HepG2 (cell line): ENCODE data around the gene SLC16A5. TPM values are rescaled to one million over a fixed set of nuclear protein-coding genes. Genes with fewer than 3 reads are reported as not detected.

Experiments used
- ATF4 ChIP-seq, 2 experiments: fragments of 450-650 bp in 1 of 2; sonication (generic) in 1 of 2; formaldehyde crosslinking; IDR thresholded peaks; 2 replicates each; pipeline versions ENCODE4 v1.5.0 to v1.8.0; 2020 to 2022; ENCODE audit warnings: mild to moderate bottlenecking in 1 of 2, missing genetic modification reagents in 1 of 2
- CCDC6 ChIP-seq: sonication (generic); formaldehyde crosslinking; IDR thresholded peaks from 2 replicates; pipeline ENCODE4 v1.8.1; 2022; ENCODE audit warnings: mild to moderate bottlenecking, missing genetic modification reagents, moderate library complexity
- EP300 ChIP-seq, 3 experiments: sonication (generic) in 1 of 3; formaldehyde crosslinking in 1 of 3; IDR thresholded peaks; 2 replicates each; pipeline versions ENCODE4 v1.5.1 to v1.6.1; 2011 to 2020; ENCODE audit warnings: low read depth in 2 of 3, low read length in 2 of 3, borderline replicate concordance in 1 of 3, improper control_type of control experiment in 1 of 3, mild to moderate bottlenecking in 1 of 3, missing genetic modification reagents in 1 of 3, moderate library complexity in 1 of 3
- JDP2 ChIP-seq: sonication (generic); formaldehyde crosslinking; IDR thresholded peaks from 2 replicates; pipeline ENCODE4 v1.8.1; 2022; ENCODE audit warnings: missing genetic modification reagents, borderline replicate concordance
- NKX3-1 ChIP-seq: sonication (generic); formaldehyde crosslinking; IDR thresholded peaks from 2 replicates; pipeline ENCODE4 v1.5.0; 2020; ENCODE audit warnings: missing genetic modification reagents
- NRL ChIP-seq: sonication (generic); formaldehyde crosslinking; IDR thresholded peaks from 2 replicates; pipeline ENCODE4 v1.5.0; 2020; ENCODE audit warnings: missing genetic modification reagents, mild to moderate bottlenecking, moderate library complexity, borderline replicate concordance
- REL ChIP-seq: sonication (generic); formaldehyde crosslinking; conservative IDR thresholded peaks from 2 replicates; pipeline ENCODE4 v1.8.0; 2022; ENCODE audit warnings: mild to moderate bottlenecking, missing genetic modification reagents, moderate library complexity
- RFX5 ChIP-seq: IDR thresholded peaks from 2 replicates; pipeline ENCODE4 v1.6.1; 2011; ENCODE audit warnings: low read depth, low read length, improper control_type of control experiment
- SNAI1 ChIP-seq: sonication (generic); formaldehyde crosslinking; IDR thresholded peaks from 2 replicates; pipeline ENCODE4 v1.5.0; 2020; ENCODE audit warnings: mild to moderate bottlenecking, missing genetic modification reagents, borderline replicate concordance
- ZBTB42 ChIP-seq: sonication (generic); formaldehyde crosslinking; IDR thresholded peaks from 2 replicates; pipeline ENCODE4 v1.5.0; 2020; ENCODE audit warnings: mild to moderate bottlenecking, missing genetic modification reagents
- ZNF235 ChIP-seq: sonication (generic); formaldehyde crosslinking; IDR thresholded peaks from 2 replicates; pipeline ENCODE4 v1.8.1; 2023; ENCODE audit warnings: mild to moderate bottlenecking, missing genetic modification reagents, borderline replicate concordance
- ZNF713 ChIP-seq: sonication (generic); formaldehyde crosslinking; IDR thresholded peaks from 2 replicates; pipeline ENCODE4 v1.4.0; 2020; ENCODE audit warnings: mild to moderate bottlenecking, missing genetic modification reagents
- ZNF772 ChIP-seq: sonication (generic); formaldehyde crosslinking; IDR thresholded peaks from 2 replicates; pipeline ENCODE4 v1.5.0; 2020; ENCODE audit warnings: mild to moderate bottlenecking, missing genetic modification reagents
- polyA plus RNA-seq, 8 experiments: library from polyadenylated mRNA; depleted of rRNA in 3 of 8; stranded (reverse) in 7 of 8; unstranded in 1 of 8; fragments of >200 nt; fragmentation: Illumina TruSeq in 4 of 8; extraction: Trizol in 4 of 8; gene quantifications; 2 replicates each; pipeline versions ENCODE4 v1.2.1 to v1.2.3, GENCODE V29; 2011 to 2016; ENCODE audit warnings: low read depth in 4 of 8, missing spikeins in 1 of 8, mixed read lengths in 1 of 8; ENCODE audit not compliant: insufficient read depth in 1 of 8
- total RNA-seq, 5 experiments: library from RNA; depleted of rRNA; stranded (reverse); fragments of >200 nt; fragmentation: Illumina TruSeq; extraction: Trizol; gene quantifications; 2 replicates each; pipeline ENCODE4 v1.2.3, GENCODE V29; 2016; ENCODE audit warnings: low read depth in 1 of 5
- TF ChIP-seq, protein P1 (sequence below): IDR thresholded peaks from 2 replicates; pipeline ENCODE4 v1.6.1; 2016; ENCODE audit warnings: low read depth
- TF ChIP-seq, protein P2 (sequence below): sonication (generic); formaldehyde crosslinking; IDR thresholded peaks from 2 replicates; pipeline ENCODE4 v1.5.0; 2020; ENCODE audit warnings: missing genetic modification reagents
- TF ChIP-seq, protein P3 (sequence below): sonication (generic); formaldehyde crosslinking; IDR thresholded peaks from 2 replicates; pipeline ENCODE4 v1.4.0; 2020; ENCODE audit warnings: mild to moderate bottlenecking, missing genetic modification reagents

SLC16A5 gene
- total and polyA plus RNA-seq, 2 of the 13 experiments (the other 11 are each of a cell fraction or from before 2014, with no cell fraction given) = 0.69 to 5.6 TPM

DNA sequence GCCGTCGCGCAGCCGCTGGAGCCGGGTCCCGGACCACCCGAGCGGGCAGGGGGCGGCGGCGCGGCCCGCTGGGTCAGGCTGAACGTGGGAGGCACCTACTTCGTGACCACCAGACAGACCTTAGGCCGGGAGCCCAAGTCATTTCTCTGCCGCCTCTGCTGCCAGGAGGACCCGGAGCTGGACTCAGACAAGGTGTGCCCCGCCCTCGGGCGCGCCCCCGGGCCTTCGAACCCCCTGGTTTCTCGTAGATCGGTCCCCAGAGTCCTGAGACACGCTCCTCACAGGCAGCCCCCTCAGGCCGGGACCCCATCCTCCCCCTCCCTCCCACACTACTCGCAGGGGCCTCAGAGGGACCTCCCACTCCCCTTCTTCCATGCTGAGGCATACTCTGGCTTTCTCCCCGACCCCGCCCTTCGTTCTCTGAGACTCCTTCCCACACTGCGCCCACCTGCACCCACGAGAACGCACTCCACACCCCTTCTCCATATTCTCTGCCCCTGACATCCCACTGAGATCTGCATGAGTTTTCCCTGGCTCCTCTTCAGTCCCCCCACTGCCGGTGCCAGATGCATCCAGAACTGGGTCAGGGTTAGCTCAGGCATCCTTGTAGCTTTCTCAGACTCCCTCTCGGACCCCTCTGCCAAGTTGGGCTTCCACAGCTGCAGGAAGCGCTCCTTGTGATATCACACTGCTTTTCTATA, 40.2 kb upstream of the SLC16A5 start (continued):
- no peak for TF ChIP-seq CCDC6 (CRISPR knock-in tag)
- 0 out of 2 replicates have a peak, but pooled peaks have one; percentile 53 for TF ChIP-seq ZNF713 (CRISPR knock-in tag)
- no peak for TF ChIP-seq JDP2
- TF ChIP-seq, protein P1, sequence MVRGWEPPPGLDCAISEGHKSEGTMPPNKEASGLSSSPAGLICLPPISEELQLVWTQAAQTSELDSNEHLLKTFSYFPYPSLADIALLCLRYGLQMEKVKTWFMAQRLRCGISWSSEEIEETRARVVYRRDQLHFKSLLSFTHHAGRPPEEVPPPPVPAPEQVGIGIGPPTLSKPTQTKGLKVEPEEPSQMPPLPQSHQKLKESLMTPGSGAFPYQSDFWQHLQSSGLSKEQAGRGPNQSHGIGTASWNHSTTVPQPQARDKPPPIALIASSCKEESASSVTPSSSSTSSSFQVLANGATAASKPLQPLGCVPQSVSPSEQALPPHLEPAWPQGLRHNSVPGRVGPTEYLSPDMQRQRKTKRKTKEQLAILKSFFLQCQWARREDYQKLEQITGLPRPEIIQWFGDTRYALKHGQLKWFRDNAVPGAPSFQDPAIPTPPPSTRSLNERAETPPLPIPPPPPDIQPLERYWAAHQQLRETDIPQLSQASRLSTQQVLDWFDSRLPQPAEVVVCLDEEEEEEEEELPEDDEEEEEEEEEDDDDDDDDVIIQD (CRISPR knock-in tag) = no peak
- TF ChIP-seq EP300 (IDR thresholded peaks at IDR 0.05; ENCODE audit: low read depth in 2 of 2, low read length in 2 of 2) = no peak
- no peak for TF ChIP-seq EP300 (CRISPR knock-in tag; IDR thresholded peaks at IDR 0.05; ENCODE audit: borderline replicate concordance)
- no peak for TF ChIP-seq ZNF235
- TF ChIP-seq, protein P2, sequence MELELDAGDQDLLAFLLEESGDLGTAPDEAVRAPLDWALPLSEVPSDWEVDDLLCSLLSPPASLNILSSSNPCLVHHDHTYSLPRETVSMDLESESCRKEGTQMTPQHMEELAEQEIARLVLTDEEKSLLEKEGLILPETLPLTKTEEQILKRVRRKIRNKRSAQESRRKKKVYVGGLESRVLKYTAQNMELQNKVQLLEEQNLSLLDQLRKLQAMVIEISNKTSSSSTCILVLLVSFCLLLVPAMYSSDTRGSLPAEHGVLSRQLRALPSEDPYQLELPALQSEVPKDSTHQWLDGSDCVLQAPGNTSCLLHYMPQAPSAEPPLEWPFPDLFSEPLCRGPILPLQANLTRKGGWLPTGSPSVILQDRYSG (CRISPR knock-in tag) = 0 out of 2 replicates have a peak, but pooled peaks have one; percentile 1
- TF ChIP-seq ZNF772 = 0 out of 2 replicates have a peak, but pooled peaks have one; percentile 7
- TF ChIP-seq, protein P3, sequence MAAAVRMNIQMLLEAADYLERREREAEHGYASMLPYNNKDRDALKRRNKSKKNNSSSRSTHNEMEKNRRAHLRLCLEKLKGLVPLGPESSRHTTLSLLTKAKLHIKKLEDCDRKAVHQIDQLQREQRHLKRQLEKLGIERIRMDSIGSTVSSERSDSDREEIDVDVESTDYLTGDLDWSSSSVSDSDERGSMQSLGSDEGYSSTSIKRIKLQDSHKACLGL (CRISPR knock-in tag) = no peak
- no peak for TF ChIP-seq ATF4 (CRISPR knock-in tag; IDR thresholded peaks at IDR 0.05)
- TF ChIP-seq ZBTB42 = no peak
- no peak for TF ChIP-seq REL (CRISPR knock-in tag)
- no peak for TF ChIP-seq NKX3-1
- no peak for TF ChIP-seq RFX5
- peak; percentile 45; the same call in 1 of the 2 replicates for TF ChIP-seq SNAI1 (CRISPR knock-in tag)
- peak; percentile 48; the same call in 1 of the 2 replicates for TF ChIP-seq NRL (CRISPR knock-in tag)
